ENCODE measurements around the gene GPC6.

The GPC6 gene

GRCh38 chr13:93388701-93389100 is 162.1 kb downstream of the GPC6 start:
- no peaks in the 10 kb centered on the region for H3F3A ChIP-seq (ENCODE audit: low read depth)
- no peaks in the 10 kb centered on the region for H3K4me1 ChIP-seq (ENCODE audit: insufficient read depth, low read length, poor library complexity, severe bottlenecking)
- H3K79me2 ChIP-seq (ENCODE audit: insufficient read depth, low read length) = no peaks in the 10 kb centered on the region
- TF ChIP-seq EZH2phosphoT487 (IDR thresholded peaks at IDR 0.05; ENCODE audit: borderline replicate concordance) (no peak), CTCF (conservative IDR thresholded peaks at IDR 0.05; ENCODE audit: low read length) (no peak)
- H3K4me3 ChIP-seq (ENCODE audit: low read length, poor library complexity, severe bottlenecking) = no peak overlapping the region
- no peak overlapping the region for H2AFZ ChIP-seq (ENCODE audit: low read length)
- no peaks in the 10 kb centered on the region for H4K20me1 ChIP-seq (ENCODE audit: insufficient read depth, low read length, poor library complexity, severe bottlenecking)
- H3K9ac ChIP-seq (ENCODE audit: low read depth, low read length, poor library complexity, severe bottlenecking) = no peak overlapping the region
- no peak overlapping the region for H3K4me2 ChIP-seq (ENCODE audit: low read depth, low read length, poor library complexity, severe bottlenecking)
- H3K9me3 ChIP-seq (ENCODE audit: insufficient read depth, low read depth, low read length) = no peaks in the 10 kb centered on the region
- H3K36me3 ChIP-seq (ENCODE audit: insufficient read depth, low read length) = no peaks in the 10 kb centered on the region
- no peaks in the 10 kb centered on the region for H3K9me2 ChIP-seq (replicated peaks; ENCODE audit: low read depth, low read length)
- no peaks in the 10 kb centered on the region for H3K27me3 ChIP-seq (ENCODE audit: insufficient read depth, low read length, poor library complexity, severe bottlenecking)

GRCh38 chr13:93397619-93398018 is 171.0 kb downstream of the GPC6 start:
- Histone ChIP-seq H3K9me2 (replicated peaks; ENCODE audit: low read depth, low read length) (no peaks in the 10 kb centered on the region), H3K4me3 (ENCODE audit: low read length, poor library complexity, severe bottlenecking) (no peak overlapping the region), H4K20me1 (ENCODE audit: insufficient read depth, low read length, poor library complexity, severe bottlenecking) (no peaks in the 10 kb centered on the region), H3K9ac (ENCODE audit: low read depth, low read length, poor library complexity, severe bottlenecking) (no peak overlapping the region), H3K4me2 (ENCODE audit: low read depth, low read length, poor library complexity, severe bottlenecking) (no peak overlapping the region), H3K27me3 (ENCODE audit: insufficient read depth, low read length, poor library complexity, severe bottlenecking) (no peaks in the 10 kb centered on the region), H3K9me3 (ENCODE audit: insufficient read depth, low read depth, low read length) (no peaks in the 10 kb centered on the region), H3F3A (ENCODE audit: low read depth) (no peaks in the 10 kb centered on the region), H3K36me3 (ENCODE audit: insufficient read depth, low read length) (no peaks in the 10 kb centered on the region), H3K79me2 (ENCODE audit: insufficient read depth, low read length) (no peaks in the 10 kb centered on the region), H2AFZ (ENCODE audit: low read length) (no peak overlapping the region), H3K4me1 (ENCODE audit: insufficient read depth, low read length, poor library complexity, severe bottlenecking) (no peaks in the 10 kb centered on the region)
- TF ChIP-seq CTCF (conservative IDR thresholded peaks at IDR 0.05; ENCODE audit: low read length) (no peak), EZH2phosphoT487 (IDR thresholded peaks at IDR 0.05; ENCODE audit: borderline replicate concordance) (no peak)

GRCh38 chr13:93398167-93399035 is 171.8 kb downstream of the GPC6 start:
- Histone ChIP-seq H4K20me1 (ENCODE audit: insufficient read depth, low read length, poor library complexity, severe bottlenecking) (no peaks in the 10 kb centered on the region), H2AFZ (ENCODE audit: low read length) (no peak overlapping the region)

More at GRCh38 chr13:93398167-93399035, 171.8 kb downstream of the GPC6 start:
- no peak overlapping the region for H3K4me3 ChIP-seq (ENCODE audit: low read length, poor library complexity, severe bottlenecking)
- no peaks in the 10 kb centered on the region for H3K79me2 ChIP-seq (ENCODE audit: insufficient read depth, low read length)
- H3K36me3 ChIP-seq (ENCODE audit: insufficient read depth, low read length) = no peaks in the 10 kb centered on the region
- no peaks in the 10 kb centered on the region for H3K9me3 ChIP-seq (ENCODE audit: insufficient read depth, low read depth, low read length)
- no peak overlapping the region for H3K9ac ChIP-seq (ENCODE audit: low read depth, low read length, poor library complexity, severe bottlenecking)
- TF ChIP-seq EZH2phosphoT487 (IDR thresholded peaks at IDR 0.05; ENCODE audit: borderline replicate concordance) = no peak
- TF ChIP-seq CTCF (conservative IDR thresholded peaks at IDR 0.05; ENCODE audit: low read length) = no peak
- no peaks in the 10 kb centered on the region for H3F3A ChIP-seq (ENCODE audit: low read depth)
- H3K9me2 ChIP-seq (replicated peaks; ENCODE audit: low read depth, low read length) = no peaks in the 10 kb centered on the region
- no peak overlapping the region for H3K4me2 ChIP-seq (ENCODE audit: low read depth, low read length, poor library complexity, severe bottlenecking)
- no peaks in the 10 kb centered on the region for H3K27me3 ChIP-seq (ENCODE audit: insufficient read depth, low read length, poor library complexity, severe bottlenecking)
- H3K4me1 ChIP-seq (ENCODE audit: insufficient read depth, low read length, poor library complexity, severe bottlenecking) = no peaks in the 10 kb centered on the region
